ENCODE results near the gene MRPL14. TPM values are rescaled to one million over a fixed set of nuclear protein-coding genes. Genes with fewer than 3 reads are reported as not detected.

MRPL14 gene
- total and polyA plus RNA-seq, 9 of the 15 experiments (the other 6 are each of a cell fraction or from before 2014, with no cell fraction given): 126 to 424 (median 165) TPM

- TF ChIP-seq CHD7 (IDR thresholded peaks at IDR 0.05; ENCODE audit: low read depth, low read length): no peak
These were observed 25.4 kb downstream of the MRPL14 start (continued) for GRCh38 chr6:44101832-44102231.

Measured in K562 (cell line).